ENCODE measurements around the gene CAVIN2.

GRCh38 chr2:191824398-191824797 lies 22.5 kb downstream of the CAVIN2 start:
- no peak for TF ChIP-seq EZH2phosphoT487 (IDR thresholded peaks at IDR 0.05; ENCODE audit: borderline replicate concordance, low read length)
- TF ChIP-seq CTCF (conservative IDR thresholded peaks at IDR 0.05; ENCODE audit: low read depth, low read length) = no peak
- no peak for TF ChIP-seq EZH2 (IDR thresholded peaks at IDR 0.05; ENCODE audit: low read length, unreplicated experiment)
